Measurements from ENCODE around the gene MACROD1. TPM values are rescaled to one million over a fixed set of nuclear protein-coding genes. Genes with fewer than 3 reads are reported as not detected.
A peak's percentile ranks its signal among the peaks of the same experiment; 100 is the strongest.

Gene MACROD1
- total RNA-seq, 1 donor: 17.7 TPM

GRCh38 chr11:64060861-64061444 is 105.0 kb downstream of the MACROD1 start:
- H3K27ac ChIP-seq (ENCODE audit: low read depth, low read length): no peak overlapping the region
- DNase-seq (ENCODE audit: insufficient read length, low spot score, missing footprints): peak; percentile 98
- no peaks in the 10 kb centered on the region for H3K9me3 ChIP-seq (ENCODE audit: low read depth, low read length)
- no peaks in the 10 kb centered on the region for H3K79me2 ChIP-seq (ENCODE audit: insufficient read depth, low read length)
- H3K36me3 ChIP-seq (ENCODE audit: insufficient read depth, low read length): no peaks in the 10 kb centered on the region
- H4K20me1 ChIP-seq (ENCODE audit: insufficient read depth, low read length): peaks cover 7% of the 10 kb centered on the region
- H3K4me3 ChIP-seq (ENCODE audit: insufficient read depth, low read length): peak overlapping the region; percentile 72
- no peak for TF ChIP-seq CTCF (IDR thresholded peaks at IDR 0.05; ENCODE audit: extremely low read depth, low read depth, low read length)
- peaks cover 6% of the 10 kb centered on the region for H3K27me3 ChIP-seq (ENCODE audit: insufficient read depth, low read length)
- H3K4me2 ChIP-seq (ENCODE audit: insufficient read depth, low read length): peak overlapping the region; percentile 91
- peak overlapping the region; percentile 93 for H2AFZ ChIP-seq (ENCODE audit: low read length)
- H3K4me1 ChIP-seq (ENCODE audit: insufficient read depth, low read length): peaks cover 10% of the 10 kb centered on the region

DNA sequence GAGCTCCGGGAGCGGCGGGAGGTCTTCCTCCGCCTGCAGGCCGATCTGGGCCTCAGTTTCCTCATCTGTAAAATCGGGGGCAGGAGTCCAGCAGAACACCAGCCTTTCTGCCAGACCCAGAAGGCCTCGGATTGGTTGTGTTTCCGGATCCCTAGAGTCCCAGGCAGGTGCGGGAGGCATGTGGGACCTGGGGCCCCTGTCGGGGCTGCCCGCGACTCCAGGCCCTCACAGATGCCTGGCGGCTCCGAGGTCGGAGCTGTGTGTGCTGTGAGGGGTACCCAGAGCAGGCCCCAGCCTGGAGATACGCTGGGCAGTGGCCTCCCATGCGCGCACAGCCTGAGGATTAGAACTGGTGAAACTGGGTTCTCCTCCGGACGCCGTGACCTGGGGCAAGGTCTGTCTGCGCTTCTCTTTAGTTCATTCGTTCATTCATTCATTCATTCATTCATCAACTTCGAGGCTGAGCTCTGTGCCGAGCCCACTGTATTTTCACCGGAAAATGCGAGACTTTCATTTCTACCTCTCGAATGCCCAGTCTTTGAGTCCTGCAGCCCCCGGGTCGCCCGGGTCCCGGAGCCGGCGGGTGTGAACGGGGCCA is 105.6 kb downstream of the MACROD1 start:
- peak overlapping the region; percentile 72 for H3K4me3 ChIP-seq (ENCODE audit: insufficient read depth, low read length)
- H3K4me2 ChIP-seq (ENCODE audit: insufficient read depth, low read length): peak overlapping the region; percentile 91
- H3K27ac ChIP-seq (ENCODE audit: low read depth, low read length): no peak overlapping the region
- H3K79me2 ChIP-seq (ENCODE audit: insufficient read depth, low read length): no peaks in the 10 kb centered on the region
- DNase-seq (ENCODE audit: insufficient read length, low spot score, missing footprints): no peak
- H3K9me3 ChIP-seq (ENCODE audit: low read depth, low read length): no peaks in the 10 kb centered on the region
- H3K27me3 ChIP-seq (ENCODE audit: insufficient read depth, low read length): peaks cover 6% of the 10 kb centered on the region
- no peak for TF ChIP-seq CTCF (IDR thresholded peaks at IDR 0.05; ENCODE audit: extremely low read depth, low read depth, low read length)
- no peak overlapping the region for H2AFZ ChIP-seq (ENCODE audit: low read length)
- peaks cover 10% of the 10 kb centered on the region for H3K4me1 ChIP-seq (ENCODE audit: insufficient read depth, low read length)
- H3K36me3 ChIP-seq (ENCODE audit: insufficient read depth, low read length): no peaks in the 10 kb centered on the region
- peaks cover 7% of the 10 kb centered on the region for H4K20me1 ChIP-seq (ENCODE audit: insufficient read depth, low read length)

GRCh38 chr11:64059339-64060140 is 106.4 kb downstream of the MACROD1 start:
- Histone ChIP-seq H3K36me3 (ENCODE audit: insufficient read depth, low read length) (no peaks in the 10 kb centered on the region), H3K27me3 (ENCODE audit: insufficient read depth, low read length) (peaks cover 6% of the 10 kb centered on the region), H2AFZ (ENCODE audit: low read length) (no peak overlapping the region), H3K9me3 (ENCODE audit: low read depth, low read length) (no peaks in the 10 kb centered on the region), H4K20me1 (ENCODE audit: insufficient read depth, low read length) (peaks cover 4% of the 10 kb centered on the region), H3K79me2 (ENCODE audit: insufficient read depth, low read length) (no peaks in the 10 kb centered on the region), H3K27ac (ENCODE audit: low read depth, low read length) (no peak overlapping the region), H3K4me2 (ENCODE audit: insufficient read depth, low read length) (no peak overlapping the region), H3K4me3 (ENCODE audit: insufficient read depth, low read length) (no peak overlapping the region), H3K4me1 (ENCODE audit: insufficient read depth, low read length) (peaks cover 10% of the 10 kb centered on the region)
- no peak for DNase-seq (ENCODE audit: insufficient read length, low spot score, missing footprints)
- no peak for TF ChIP-seq CTCF (IDR thresholded peaks at IDR 0.05; ENCODE audit: extremely low read depth, low read depth, low read length)

- H3K4me3 ChIP-seq (ENCODE audit: insufficient read depth, low read length): no peak overlapping the region
- no peak for DNase-seq (ENCODE audit: insufficient read length, low spot score, missing footprints)
Measured at GRCh38 chr11:64058494-64058893, 107.4 kb downstream of the MACROD1 start.

More at GRCh38 chr11:64058494-64058893, 107.4 kb downstream of the MACROD1 start:
- no peak for TF ChIP-seq CTCF (IDR thresholded peaks at IDR 0.05; ENCODE audit: extremely low read depth, low read depth, low read length)
- peaks cover 4% of the 10 kb centered on the region for H4K20me1 ChIP-seq (ENCODE audit: insufficient read depth, low read length)
- no peak overlapping the region for H3K4me2 ChIP-seq (ENCODE audit: insufficient read depth, low read length)
- H3K79me2 ChIP-seq (ENCODE audit: insufficient read depth, low read length): no peaks in the 10 kb centered on the region
- H3K36me3 ChIP-seq (ENCODE audit: insufficient read depth, low read length): no peaks in the 10 kb centered on the region
- no peaks in the 10 kb centered on the region for H3K9me3 ChIP-seq (ENCODE audit: low read depth, low read length)
- H3K4me1 ChIP-seq (ENCODE audit: insufficient read depth, low read length): peaks cover 10% of the 10 kb centered on the region
- H2AFZ ChIP-seq (ENCODE audit: low read length): no peak overlapping the region
- H3K27me3 ChIP-seq (ENCODE audit: insufficient read depth, low read length): peaks cover 6% of the 10 kb centered on the region
- H3K27ac ChIP-seq (ENCODE audit: low read depth, low read length): no peak overlapping the region
